GM23248 (cell line): ENCODE data around the gene TLCD4.

Experiments used
- EZH2 ChIP-seq: fragments of 200-600 bp; sonication (generic); IDR thresholded peaks from 2 replicates; pipeline ENCODE4 v1.6.1; 2018; ENCODE audit warnings: antibody characterized with exemption, mild to moderate bottlenecking; ENCODE audit not compliant: insufficient read depth, poor library complexity, severe bottlenecking
- EZH2phosphoT487 ChIP-seq: fragments of 200-600 bp; sonication (generic); IDR thresholded peaks from 2 replicates; pipeline ENCODE4 v1.6.1; 2018; ENCODE audit warnings: antibody characterized with exemption, moderate library complexity, mild to moderate bottlenecking, low read depth; ENCODE audit not compliant: insufficient read depth

DNA sequence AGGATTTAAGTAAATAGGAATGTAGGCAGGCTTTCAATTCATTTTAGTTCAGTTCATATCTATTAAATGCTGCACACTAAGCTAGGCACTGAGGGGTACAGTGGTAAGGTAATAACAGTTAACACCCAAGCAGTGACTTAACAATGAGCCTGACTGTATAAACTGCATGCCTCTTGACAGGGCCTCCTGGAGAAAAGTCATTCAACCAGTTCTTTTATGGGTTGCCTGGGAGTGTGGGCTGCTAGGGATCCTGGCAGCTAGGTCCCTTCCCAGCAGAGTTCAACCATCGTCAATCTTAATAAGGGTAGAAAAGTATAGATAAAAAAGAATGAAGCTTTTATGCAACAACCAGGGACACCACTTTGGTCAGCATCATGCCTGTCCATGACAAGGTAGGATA is 36.3 kb upstream of the TLCD4 start:
- TF ChIP-seq EZH2 (no peak), EZH2phosphoT487 (no peak)
